IMR-90 (cell line): ENCODE results near the gene OBP2B. TPM values are rescaled to one million over a fixed set of nuclear protein-coding genes. Genes with fewer than 3 reads are reported as not detected.

ENCODE experiments used
- ATAC-seq: fragments of 200-7000 bp; cut with Tn5 transposase; 2 replicates; pipeline ENCODE4 v1.9.1; 2020; ENCODE audit warnings: low read depth, mild to moderate bottlenecking, moderate library complexity
- BruUV-seq: library from RNA; stranded (reverse); fragments of 400-500 nt; replicated peaks from 2 replicates; lab custom pipeline; 2021; lab: Mats Ljungman, UMichigan
- CTCF ChIA-PET: fragments of 300-600 bp; formaldehyde crosslinking; extraction: SDS; loops from one replicate; lab custom pipeline; 2021; ENCODE audit warnings: antibody characterized with exemption; lab: Yijun Ruan, JAX
- POLR2A ChIA-PET: fragments of 300-600 bp; sonication (Branson Sonifier 250); formaldehyde crosslinking; loops from one replicate; lab custom pipeline; 2022; ENCODE audit warnings: antibody characterized with exemption; ENCODE audit not compliant: unreplicated experiment; lab: Charles Lee
- DNase-seq: peaks from one replicate; pipeline ENCODE4 v3.0.0; 2013
- H2AFZ ChIP-seq: replicated peaks from 2 replicates; pipeline ENCODE3; 2013; ENCODE audit warnings: low read length, mild to moderate bottlenecking; ENCODE audit not compliant: poor library complexity
- H2AK5ac ChIP-seq: 2 replicates; pipeline ENCODE4 v1.6.1; 2013; ENCODE audit warnings: low read depth, low read length, inconsistent platforms
- H2AK9ac ChIP-seq: replicated peaks from 2 replicates; pipeline ENCODE3; 2013; ENCODE audit warnings: mild to moderate bottlenecking, low read depth, low read length, moderate library complexity; ENCODE audit not compliant: poor library complexity
- H2BK120ac ChIP-seq: 2 replicates; pipeline ENCODE4 v1.6.1; 2013; ENCODE audit warnings: low read depth, low read length, inconsistent platforms
- H2BK15ac ChIP-seq: 3 replicates; pipeline ENCODE4 v1.6.1; 2013; ENCODE audit warnings: low read depth, low read length, inconsistent platforms
- H2BK20ac ChIP-seq: 2 replicates; pipeline ENCODE4 v1.6.1; 2013; ENCODE audit warnings: low read depth, mild to moderate bottlenecking, inconsistent platforms, low read length, moderate library complexity
- H2BK5ac ChIP-seq: 2 replicates; pipeline ENCODE4 v1.6.1; 2013; ENCODE audit warnings: mild to moderate bottlenecking, low read depth, low read length, inconsistent platforms; ENCODE audit not compliant: poor library complexity, severe bottlenecking
- H3K14ac ChIP-seq: replicated peaks from 2 replicates; pipeline ENCODE4 v1.6.1; 2013; ENCODE audit warnings: low read depth, low read length, inconsistent platforms
- H3K18ac ChIP-seq: 2 replicates; pipeline ENCODE4 v1.6.1; 2013; ENCODE audit warnings: low read depth, low read length, control low read depth
- H3K23ac ChIP-seq: 2 replicates; pipeline ENCODE4 v1.6.1; 2013; ENCODE audit warnings: low read depth, low read length, inconsistent platforms
- H3K27ac ChIP-seq: 2 replicates; pipeline ENCODE4 v1.5.1; 2013; ENCODE audit warnings: mild to moderate bottlenecking, control low read depth, low read length; ENCODE audit not compliant: insufficient read depth
- H3K27me3 ChIP-seq: 2 replicates; pipeline ENCODE4 v1.6.1; 2013; ENCODE audit warnings: low read length; ENCODE audit not compliant: control insufficient read depth, insufficient read depth
- H3K36me3 ChIP-seq: 2 replicates; pipeline ENCODE4 v1.6.1; 2013; ENCODE audit warnings: low read length, mixed read lengths; ENCODE audit not compliant: control insufficient read depth, insufficient read depth
- H3K4ac ChIP-seq: 2 replicates; pipeline ENCODE4 v1.6.1; 2013; ENCODE audit warnings: low read depth, low read length, inconsistent platforms
- H3K4me1 ChIP-seq: 2 replicates; pipeline ENCODE4 v1.6.1; 2013; ENCODE audit warnings: low read length, mixed read lengths; ENCODE audit not compliant: control insufficient read depth, insufficient read depth
- H3K4me2 ChIP-seq: 2 replicates; pipeline ENCODE4 v1.6.1; 2013; ENCODE audit warnings: low read depth, mild to moderate bottlenecking, control low read depth, low read length, moderate library complexity
- H3K4me3 ChIP-seq: 2 replicates; pipeline ENCODE4 v1.5.1; 2013; ENCODE audit warnings: low read depth, mild to moderate bottlenecking, control low read depth, low read length, moderate library complexity; ENCODE audit not compliant: insufficient read depth
- H3K56ac ChIP-seq: 2 replicates; pipeline ENCODE4 v1.6.1; 2013; ENCODE audit warnings: low read length, inconsistent platforms; ENCODE audit not compliant: insufficient read depth; ENCODE audit errors: extremely low read depth
- H3K79me1 ChIP-seq, 2 experiments: 2 replicates each; pipeline ENCODE4 v1.6.1; 2013; ENCODE audit warnings: low read length in 2 of 2, inconsistent platforms in 1 of 2, low read depth in 1 of 2
- H3K9ac ChIP-seq: 2 replicates; pipeline ENCODE4 v1.6.1; 2013; ENCODE audit warnings: low read depth, low read length, control low read depth
- H3K9me1 ChIP-seq: 2 replicates; pipeline ENCODE4 v1.6.1; 2013; ENCODE audit warnings: low read length, inconsistent platforms; ENCODE audit not compliant: insufficient read depth
- H3K9me3 ChIP-seq: 2 replicates; pipeline ENCODE4 v1.6.1; 2013; ENCODE audit warnings: low read length; ENCODE audit not compliant: control insufficient read depth, insufficient read depth
- H4K20me1 ChIP-seq: 2 replicates; pipeline ENCODE4 v1.6.1; 2013; ENCODE audit warnings: low read length, inconsistent platforms; ENCODE audit not compliant: insufficient read depth
- H4K5ac ChIP-seq: 2 replicates; pipeline ENCODE4 v1.6.1; 2013; ENCODE audit warnings: mild to moderate bottlenecking, low read depth, low read length, control low read depth
- H4K8ac ChIP-seq, 2 experiments: 2 replicates each; pipeline ENCODE4 v1.6.1; 2013; ENCODE audit warnings: low read depth in 2 of 2, low read length in 2 of 2, control low read depth in 1 of 2, inconsistent platforms in 1 of 2
- H4K91ac ChIP-seq: 2 replicates; pipeline ENCODE4 v1.6.1; 2013; ENCODE audit warnings: low read depth, low read length, inconsistent platforms; ENCODE audit not compliant: insufficient read depth
- BHLHE40 ChIP-seq: fragments of 150-350 bp; IDR thresholded peaks from 2 replicates; pipeline ENCODE4 v1.6.1; 2016; ENCODE audit warnings: mild to moderate bottlenecking, low read depth, low read length
- CEBPB ChIP-seq: IDR thresholded peaks from 2 replicates; pipeline ENCODE4 v1.6.1; 2012; ENCODE audit warnings: low read depth, low read length, improper control_type of control experiment
- MXI1 ChIP-seq: IDR thresholded peaks from 2 replicates; pipeline ENCODE4 v1.6.1; 2012; ENCODE audit warnings: low read depth, mild to moderate bottlenecking, low read length, moderate library complexity, borderline replicate concordance
- POLR2A ChIP-seq: IDR thresholded peaks from 2 replicates; pipeline ENCODE4 v1.6.1; 2012; ENCODE audit warnings: mild to moderate bottlenecking, low read depth, low read length
- RCOR1 ChIP-seq: IDR thresholded peaks from 2 replicates; pipeline ENCODE4 v1.6.1; 2012; ENCODE audit warnings: mild to moderate bottlenecking, low read length, improper control_type of control experiment; ENCODE audit not compliant: insufficient replicate concordance
- RFX5 ChIP-seq: IDR thresholded peaks from 2 replicates; pipeline ENCODE4 v1.8.0; 2012; ENCODE audit warnings: low read depth, mild to moderate bottlenecking, low read length, moderate library complexity
- SMC3 ChIP-seq: fragments of 150-350 bp; IDR thresholded peaks from 2 replicates; pipeline ENCODE4 v1.6.1; 2016; ENCODE audit warnings: low read depth, mild to moderate bottlenecking, antibody characterized with exemption, low read length, moderate library complexity
- WGBS, 2 experiments: methylation state at CpG; one replicate each; pipeline versions ENCODE4 v1.1.5 to v1.1.7; 2013; ENCODE audit warnings: missing lambda C conversion rate in 2 of 2; ENCODE audit not compliant: insufficient read length in 1 of 2; ENCODE audit errors: extremely low coverage in 2 of 2; 5-methylcytosine and 5-hydroxymethylcytosine counted together
- dilution Hi-C: fragments of 300-500 bp; cut with HindIII; formaldehyde crosslinking; loops from one replicate; pipeline ENCODE4 v1.14.3; 2018; ENCODE audit warnings: low sequenced_read_pairs; ENCODE audit not compliant: unreplicated experiment
- in situ Hi-C: fragments of 300-500 bp; cut with MboI; formaldehyde crosslinking; loops from 3 replicates; pipeline ENCODE4 v1.14.3; 2019; ENCODE audit warnings: low sequenced_read_pairs, inconsistent platforms, mixed read lengths
- intact Hi-C: fragments of 100-400 bp; cut with micrococcal nuclease; formaldehyde crosslinking; loops from 2 replicates; pipeline ENCODE4 v1.10.0; 2022
- polyA plus RNA-seq, 3 experiments: library from polyadenylated mRNA; depleted of rRNA; stranded (reverse); fragments of >200 nt; gene quantifications; 2 replicates each; pipeline ENCODE4 v1.2.3, GENCODE V29; 2012; ENCODE audit warnings: low replicate concordance in 1 of 3
- total RNA-seq: library from RNA; depleted of rRNA; stranded (reverse); fragments of >200 nt; gene quantifications from 2 replicates; pipeline ENCODE4 v1.2.3, GENCODE V29; 2012
- TF ChIP-seq, protein P1 (sequence below): fragments of 150-350 bp; IDR thresholded peaks from 2 replicates; pipeline ENCODE4 v1.6.1; 2016; ENCODE audit warnings: low read depth, mild to moderate bottlenecking, low read length, moderate library complexity, borderline replicate concordance

Gene OBP2B
- total and polyA plus RNA-seq, 2 of the 4 experiments (the other 2 are of a cell fraction), result not detected

DNA sequence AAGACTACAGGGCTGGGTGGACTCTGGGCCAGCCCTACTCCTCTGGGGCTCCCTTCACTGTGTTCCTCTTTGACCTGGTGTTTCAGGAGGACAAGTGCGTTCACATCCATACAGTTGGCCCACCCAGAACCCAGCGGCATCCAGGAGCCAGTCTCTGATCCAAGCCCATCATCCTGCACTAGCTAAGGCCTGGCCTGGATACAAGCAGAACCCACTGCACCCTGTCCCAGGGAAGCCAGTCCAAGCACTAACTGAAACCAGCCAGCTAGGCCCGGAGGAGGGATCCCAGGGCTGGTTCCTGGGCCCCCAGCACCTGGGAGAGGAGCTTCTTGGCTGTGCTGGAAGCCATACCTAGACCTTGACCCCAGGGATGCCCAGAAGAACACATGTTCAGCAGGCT lies 41.3 kb downstream of the OBP2B start:
- H3K79me1 ChIP-seq, result no peaks in the 10 kb centered on the region
- no peak overlapping the region for H3K9ac ChIP-seq
- H4K5ac ChIP-seq, result no peak overlapping the region
- intact Hi-C loops, result no loop called here
- peaks cover 16% of the 10 kb centered on the region for H3K27me3 ChIP-seq
- H3K4ac ChIP-seq, result no peak overlapping the region
- H3K36me3 ChIP-seq, result no peaks in the 10 kb centered on the region
- H2BK15ac ChIP-seq, result no peak overlapping the region
- H2AK9ac ChIP-seq, result no peak overlapping the region
- ChIA-PET POLR2A (no interaction called here), CTCF (no interaction called here)
- no peak overlapping the region for H4K91ac ChIP-seq
- WGBS, 2 experiments, result 80% methylated on average over 3 of the region's 3 CpGs; no CpG with 5 or more reads in 1 of the 2 experiments
- H3K27ac ChIP-seq, result no peak overlapping the region
- ATAC-seq (no peak), DNase-seq (no peak)
- BruUV-seq, result no TSS peak
- no peak overlapping the region for H2AFZ ChIP-seq
- dilution Hi-C loops, result no loop called here
- no peak overlapping the region for H2BK120ac ChIP-seq
- H3K14ac ChIP-seq, result no peak overlapping the region
- TF ChIP-seq RFX5 (no peak), SMC3 (no peak), MXI1 (no peak), CEBPB (no peak), POLR2A (no peak), BHLHE40 (no peak), RCOR1 (no peak)
- TF ChIP-seq, protein P1, sequence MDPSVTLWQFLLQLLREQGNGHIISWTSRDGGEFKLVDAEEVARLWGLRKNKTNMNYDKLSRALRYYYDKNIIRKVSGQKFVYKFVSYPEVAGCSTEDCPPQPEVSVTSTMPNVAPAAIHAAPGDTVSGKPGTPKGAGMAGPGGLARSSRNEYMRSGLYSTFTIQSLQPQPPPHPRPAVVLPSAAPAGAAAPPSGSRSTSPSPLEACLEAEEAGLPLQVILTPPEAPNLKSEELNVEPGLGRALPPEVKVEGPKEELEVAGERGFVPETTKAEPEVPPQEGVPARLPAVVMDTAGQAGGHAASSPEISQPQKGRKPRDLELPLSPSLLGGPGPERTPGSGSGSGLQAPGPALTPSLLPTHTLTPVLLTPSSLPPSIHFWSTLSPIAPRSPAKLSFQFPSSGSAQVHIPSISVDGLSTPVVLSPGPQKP, result no peak
- H3K56ac ChIP-seq, result no peak overlapping the region
- peaks cover 10% of the 10 kb centered on the region; the same call in 1 of the 2 replicates for H3K4me1 ChIP-seq
- H2BK5ac ChIP-seq, result no peak overlapping the region
- H3K9me1 ChIP-seq, result 0 out of 2 replicates have a peak, but pooled peaks cover 3% of the 10 kb centered on the region
- no peak overlapping the region for H3K4me2 ChIP-seq
- H3K23ac ChIP-seq, result no peak overlapping the region
- no peak overlapping the region for H3K4me3 ChIP-seq
- H4K20me1 ChIP-seq, result no peaks in the 10 kb centered on the region; the same call in 1 of the 2 replicates
- H2AK5ac ChIP-seq, result no peak overlapping the region; the same call in 1 of the 2 replicates
- in situ Hi-C loops, result no loop called here
- H2BK20ac ChIP-seq, result no peak overlapping the region
- no peak overlapping the region for H4K8ac ChIP-seq
- H3K9me3 ChIP-seq, result no peaks in the 10 kb centered on the region
- no peak overlapping the region for H3K18ac ChIP-seq
